HEK293 (cell line): ENCODE measurements around the gene PDE10A.
A peak's percentile ranks its signal among the peaks of the same experiment; 100 is the strongest.

Experiments used
- CTCF ChIA-PET: fragments of 350-600 bp; formaldehyde crosslinking; extraction: SDS; loops from one replicate; lab custom pipeline; 2021; ENCODE audit warnings: antibody characterized with exemption; lab: Yijun Ruan, JAX
- POLR2A ChIA-PET: fragments of 300-600 bp; formaldehyde crosslinking; extraction: SDS; loops from one replicate; lab custom pipeline; 2020; ENCODE audit warnings: antibody characterized with exemption, inconsistent platforms; lab: Yijun Ruan, JAX
- H3K27ac ChIP-seq: fragments of 200-500 bp; sonication (Bioruptor generic); 2 replicates; pipeline ENCODE4 v1.5.1; 2014; ENCODE audit warnings: low read depth, low read length, control low read depth, inconsistent platforms; ENCODE audit errors: extremely low read depth
- H3K36me3 ChIP-seq, 2 experiments: fragments of 200-500 bp in 1 of 2; sonication (Bioruptor generic) in 1 of 2; 1 replicate in 1 of 2; 2 replicates in 1 of 2; pipeline ENCODE4 v1.5.1; 2014 to 2017; ENCODE audit warnings: inconsistent platforms in 2 of 2, low read length in 2 of 2; ENCODE audit not compliant: control insufficient read depth in 2 of 2, insufficient read depth in 1 of 2
- H3K4me1 ChIP-seq: fragments of 200-500 bp; sonication (Bioruptor generic); 2 replicates; pipeline ENCODE4 v1.5.1; 2014; ENCODE audit warnings: mild to moderate bottlenecking, low read length, inconsistent platforms; ENCODE audit not compliant: control insufficient read depth, insufficient read depth
- H3K4me3 ChIP-seq: 2 replicates; pipeline ENCODE4 v1.5.1; 2011; ENCODE audit warnings: low read depth, mild to moderate bottlenecking, control low read depth, low read length, moderate library complexity
- H3K9me3 ChIP-seq: fragments of 200-500 bp; sonication (Bioruptor generic); 2 replicates; pipeline ENCODE4 v1.5.1; 2014; ENCODE audit warnings: low read depth, low read length, inconsistent platforms; ENCODE audit not compliant: control insufficient read depth, insufficient read depth
- EGR2 ChIP-seq: fragments of 450-650 bp; formaldehyde crosslinking; IDR thresholded peaks from 2 replicates; pipeline ENCODE4 v1.5.1; 2016; ENCODE audit warnings: low read depth, missing biosample characterization, missing genetic modification characterization
- FEZF1 ChIP-seq: fragments of 450-650 bp; formaldehyde crosslinking; IDR thresholded peaks from 2 replicates; pipeline ENCODE4 v1.5.1; 2016; ENCODE audit warnings: missing biosample characterization, missing genetic modification characterization
- GFI1B ChIP-seq: fragments of 450-650 bp; formaldehyde crosslinking; IDR thresholded peaks from 2 replicates; pipeline ENCODE4 v1.5.1; 2016; ENCODE audit warnings: missing biosample characterization, missing genetic modification characterization
- GLIS1 ChIP-seq: fragments of 450-650 bp; formaldehyde crosslinking; IDR thresholded peaks from 2 replicates; pipeline ENCODE4 v1.5.1; 2016; ENCODE audit warnings: missing biosample characterization, missing genetic modification characterization
- GLIS2 ChIP-seq: fragments of 450-650 bp; formaldehyde crosslinking; IDR thresholded peaks from 2 replicates; pipeline ENCODE4 v1.5.1; 2016; ENCODE audit warnings: missing biosample characterization, missing genetic modification characterization
- IKZF3 ChIP-seq: fragments of 450-650 bp; IDR thresholded peaks from 2 replicates; pipeline ENCODE4 v1.5.0; 2018; ENCODE audit warnings: missing biosample characterization, mild to moderate bottlenecking, missing genetic modification characterization, moderate library complexity
- INSM2 ChIP-seq: fragments of 450-650 bp; formaldehyde crosslinking; IDR thresholded peaks from 2 replicates; pipeline ENCODE4 v1.5.1; 2016; ENCODE audit warnings: missing biosample characterization, missing genetic modification characterization
- KLF1 ChIP-seq: fragments of 450-650 bp; formaldehyde crosslinking; IDR thresholded peaks from 2 replicates; pipeline ENCODE4 v1.5.1; 2016; ENCODE audit warnings: missing biosample characterization, missing genetic modification characterization
- OSR2 ChIP-seq: fragments of 450-650 bp; formaldehyde crosslinking; IDR thresholded peaks from 2 replicates; pipeline ENCODE4 v1.5.1; 2016; ENCODE audit warnings: missing biosample characterization, missing genetic modification characterization
- PATZ1 ChIP-seq: fragments of 450-650 bp; formaldehyde crosslinking; IDR thresholded peaks from 2 replicates; pipeline ENCODE4 v1.5.1; 2016; ENCODE audit warnings: missing biosample characterization, missing genetic modification characterization
- PRDM1 ChIP-seq: fragments of 450-650 bp; formaldehyde crosslinking; IDR thresholded peaks from 2 replicates; pipeline ENCODE4; 2016; ENCODE audit warnings: missing biosample characterization, missing genetic modification characterization
- SP2 ChIP-seq: fragments of 450-650 bp; formaldehyde crosslinking; IDR thresholded peaks from 2 replicates; pipeline ENCODE4 v1.5.1; 2016; ENCODE audit warnings: missing biosample characterization, missing genetic modification characterization
- ZFHX2 ChIP-seq: fragments of 450-650 bp; formaldehyde crosslinking; conservative IDR thresholded peaks from 2 replicates; pipeline ENCODE4 v1.5.1; 2016; ENCODE audit warnings: missing biosample characterization, missing genetic modification characterization
- ZFP69B ChIP-seq: fragments of 450-650 bp; formaldehyde crosslinking; IDR thresholded peaks from 2 replicates; pipeline ENCODE4 v1.5.1; 2016; ENCODE audit warnings: missing biosample characterization, missing genetic modification characterization
- ZNF114 ChIP-seq: fragments of 450-650 bp; formaldehyde crosslinking; IDR thresholded peaks from 2 replicates; pipeline ENCODE4 v1.5.0; 2017; ENCODE audit warnings: missing biosample characterization, missing genetic modification characterization
- ZNF214 ChIP-seq: fragments of 450-650 bp; formaldehyde crosslinking; IDR thresholded peaks from 2 replicates; pipeline ENCODE4 v1.5.1; 2017; ENCODE audit warnings: missing biosample characterization, mild to moderate bottlenecking, missing genetic modification characterization, borderline replicate concordance
- ZNF221 ChIP-seq: fragments of 450-650 bp; formaldehyde crosslinking; IDR thresholded peaks from 2 replicates; pipeline ENCODE4 v1.5.1; 2017; ENCODE audit warnings: missing biosample characterization, missing genetic modification characterization, borderline replicate concordance
- ZNF311 ChIP-seq: fragments of 450-650 bp; formaldehyde crosslinking; IDR thresholded peaks from 2 replicates; pipeline ENCODE4 v1.5.1; 2017; ENCODE audit warnings: missing biosample characterization, missing genetic modification characterization, borderline replicate concordance
- ZNF335 ChIP-seq: fragments of 450-650 bp; formaldehyde crosslinking; conservative IDR thresholded peaks from 2 replicates; pipeline ENCODE4 v1.5.1; 2016; ENCODE audit warnings: missing biosample characterization, missing genetic modification characterization
- ZNF341 ChIP-seq: fragments of 450-650 bp; formaldehyde crosslinking; IDR thresholded peaks from 2 replicates; pipeline ENCODE4; 2016; ENCODE audit warnings: low read depth, missing biosample characterization, missing genetic modification characterization
- ZNF366 ChIP-seq: fragments of 450-650 bp; formaldehyde crosslinking; conservative IDR thresholded peaks from 2 replicates; pipeline ENCODE4 v1.5.1; 2016; ENCODE audit warnings: missing biosample characterization, missing genetic modification characterization
- ZNF423 ChIP-seq: fragments of 450-650 bp; formaldehyde crosslinking; IDR thresholded peaks from 2 replicates; pipeline ENCODE4 v1.5.1; 2016; ENCODE audit warnings: missing biosample characterization, missing genetic modification characterization
- ZNF518A ChIP-seq: fragments of 450-650 bp; formaldehyde crosslinking; conservative IDR thresholded peaks from 2 replicates; pipeline ENCODE4 v1.5.1; 2016; ENCODE audit warnings: low read depth, missing biosample characterization, missing genetic modification characterization
- ZNF621 ChIP-seq: fragments of 450-650 bp; formaldehyde crosslinking; IDR thresholded peaks from 2 replicates; pipeline ENCODE4 v1.5.1; 2017; ENCODE audit warnings: missing biosample characterization, missing genetic modification characterization
- ZNF704 ChIP-seq: fragments of 450-650 bp; formaldehyde crosslinking; IDR thresholded peaks from 2 replicates; pipeline ENCODE4 v1.5.1; 2016; ENCODE audit warnings: missing biosample characterization, missing genetic modification characterization
- ZNF785 ChIP-seq: fragments of 450-650 bp; formaldehyde crosslinking; IDR thresholded peaks from 2 replicates; pipeline ENCODE4 v1.5.1; 2016; ENCODE audit warnings: missing biosample characterization, missing genetic modification characterization
- ZSCAN23 ChIP-seq: fragments of 450-650 bp; formaldehyde crosslinking; IDR thresholded peaks from 2 replicates; pipeline ENCODE4 v1.5.1; 2016; ENCODE audit warnings: missing biosample characterization, missing genetic modification characterization
- ZSCAN4 ChIP-seq: fragments of 450-650 bp; formaldehyde crosslinking; IDR thresholded peaks from 2 replicates; pipeline ENCODE4 v1.5.1; 2017; ENCODE audit warnings: missing biosample characterization, missing genetic modification characterization

Gene PDE10A

GRCh38 chr6:165680975-165681374 is 17.9 kb upstream of the PDE10A start (continued):
- TF ChIP-seq ZNF704 (tag by site-specific recombination) (no peak), ZNF335 (tag by site-specific recombination) (no peak), ZNF366 (0 out of 2 replicates have a peak, but pooled peaks have one; percentile 19), PRDM1 (tag by site-specific recombination) (no peak), SP2 (tag by site-specific recombination) (no peak), ZNF214 (tag by site-specific recombination) (no peak), ZNF221 (tag by site-specific recombination) (no peak), ZSCAN4 (tag by site-specific recombination) (0 out of 2 replicates have a peak, but pooled peaks have one; percentile 49)

- POLR2A ChIA-PET, result no interaction called here
- CTCF ChIA-PET, result interaction anchor here (0.9 kb wide), 1 partner anchor 10 kb away, joined by 3 read pairs; no protein-coding TSS in a partner anchor
- H3K4me3 ChIP-seq, result no peak overlapping the region
- peak overlapping the region; percentile 12; the same call in 1 of the 2 replicates for H3K27ac ChIP-seq
- H3K36me3 ChIP-seq, result no peaks in the 10 kb centered on the region
- H3K9me3 ChIP-seq, result no peaks in the 10 kb centered on the region
- H3K4me1 ChIP-seq, result peaks cover 30% of the 10 kb centered on the region
- TF ChIP-seq ZNF423 (peak; percentile 73), ZNF621 (tag by site-specific recombination) (no peak), ZSCAN23 (tag by site-specific recombination) (no peak), ZNF518A (tag by site-specific recombination) (no peak), GLIS2 (tag by site-specific recombination) (peak; percentile 36; the same call in 1 of the 2 replicates), PATZ1 (tag by site-specific recombination) (peak; percentile 46; the same call in 1 of the 2 replicates), INSM2 (peak; percentile 34; the same call in 1 of the 2 replicates), EGR2 (peak; percentile 38; the same call in 1 of the 2 replicates), GFI1B (tag by site-specific recombination) (no peak), GLIS1 (tag by site-specific recombination) (peak; percentile 95), ZFHX2 (peak; percentile 40; the same call in 1 of the 2 replicates), KLF1 (tag by site-specific recombination) (no peak), OSR2 (0 out of 2 replicates have a peak, but pooled peaks have one; percentile 49), ZNF341 (peak; percentile 59), FEZF1 (tag by site-specific recombination) (peak; percentile 62), ZFP69B (tag by site-specific recombination) (peak; percentile 91), ZNF114 (tag by site-specific recombination) (no peak), IKZF3 (tag by site-specific recombination) (peak; percentile 91), ZNF785 (tag by site-specific recombination) (no peak), ZNF311 (tag by site-specific recombination) (no peak)
Measured at GRCh38 chr6:165679326-165679725, 16.3 kb upstream of the PDE10A start.
